HepG2 (cell line): ENCODE data around the gene C16orf54. TPM values are rescaled to one million over a fixed set of nuclear protein-coding genes. Genes with fewer than 3 reads are reported as not detected.
A peak's percentile ranks its signal among the peaks of the same experiment; 100 is the strongest.

Experiments
- AKAP8 ChIP-seq: sonication (generic); formaldehyde crosslinking; IDR thresholded peaks from 2 replicates; pipeline ENCODE4 v1.5.1; 2020; ENCODE audit warnings: mild to moderate bottlenecking, missing genetic modification reagents
- ARHGAP35 ChIP-seq: sonication (generic); formaldehyde crosslinking; IDR thresholded peaks from 2 replicates; pipeline ENCODE4 v1.9.0; 2022; ENCODE audit warnings: mild to moderate bottlenecking, inconsistent platforms, moderate library complexity, missing genetic modification reagents, borderline replicate concordance
- CTCF ChIP-seq: sonication (generic); formaldehyde crosslinking; IDR thresholded peaks from 2 replicates; pipeline ENCODE4 v1.5.0; 2020; ENCODE audit warnings: mild to moderate bottlenecking, missing genetic modification reagents, moderate library complexity
- FOXO1 ChIP-seq: sonication (generic); formaldehyde crosslinking; IDR thresholded peaks from 2 replicates; pipeline ENCODE4 v1.4.0; 2020; ENCODE audit warnings: missing genetic modification reagents
- GATAD2A ChIP-seq: IDR thresholded peaks from 2 replicates; pipeline ENCODE4 v1.6.1; 2016
- HOMEZ ChIP-seq: IDR thresholded peaks from 2 replicates; pipeline ENCODE4 v1.6.1; 2016; ENCODE audit warnings: low read depth
- HOXD1 ChIP-seq: sonication (generic); formaldehyde crosslinking; IDR thresholded peaks from 2 replicates; pipeline ENCODE4 v1.5.0; 2020; ENCODE audit warnings: missing genetic modification reagents
- ISL2 ChIP-seq: sonication (generic); formaldehyde crosslinking; IDR thresholded peaks from 2 replicates; pipeline ENCODE4 v1.5.0; 2020; ENCODE audit warnings: missing genetic modification reagents
- MNT ChIP-seq: fragments of 450-650 bp; IDR thresholded peaks from 2 replicates; pipeline ENCODE4 v1.6.1; 2016
- NFE2L1 ChIP-seq: sonication (generic); formaldehyde crosslinking; IDR thresholded peaks from 2 replicates; pipeline ENCODE4 v1.4.0; 2020; ENCODE audit warnings: missing genetic modification reagents, mild to moderate bottlenecking, borderline replicate concordance
- POGZ ChIP-seq: sonication (generic); formaldehyde crosslinking; IDR thresholded peaks from 2 replicates; pipeline ENCODE4 v1.4.0; 2020; ENCODE audit warnings: mild to moderate bottlenecking, missing genetic modification reagents
- POLR2AphosphoS5 ChIP-seq: IDR thresholded peaks from 2 replicates; pipeline ENCODE4 v1.6.1; 2012; ENCODE audit warnings: low read depth, low read length
- PPARG ChIP-seq: conservative IDR thresholded peaks from 2 replicates; pipeline ENCODE4 v1.6.1; 2016; ENCODE audit warnings: missing biosample characterization, missing genetic modification reagents
- REL ChIP-seq: sonication (generic); formaldehyde crosslinking; conservative IDR thresholded peaks from 2 replicates; pipeline ENCODE4 v1.8.0; 2022; ENCODE audit warnings: mild to moderate bottlenecking, missing genetic modification reagents, moderate library complexity
- STAG1 ChIP-seq: sonication (generic); formaldehyde crosslinking; IDR thresholded peaks from 2 replicates; pipeline ENCODE4 v1.4.0; 2020; ENCODE audit warnings: missing genetic modification reagents
- TEAD3 ChIP-seq: optimal IDR thresholded peaks from 2 replicates; pipeline ENCODE3; 2016; ENCODE audit warnings: borderline replicate concordance
- ZBTB7A ChIP-seq: sonication (generic); formaldehyde crosslinking; IDR thresholded peaks from 2 replicates; pipeline ENCODE4 v1.8.0; 2022; ENCODE audit warnings: mild to moderate bottlenecking, missing genetic modification reagents
- ZIK1 ChIP-seq: sonication (generic); formaldehyde crosslinking; IDR thresholded peaks from 2 replicates; pipeline ENCODE4 v1.5.0; 2020; ENCODE audit warnings: mild to moderate bottlenecking, low read depth, missing genetic modification reagents, borderline replicate concordance
- ZNF24 ChIP-seq: fragments of 450-650 bp; IDR thresholded peaks from 2 replicates; pipeline ENCODE4 v1.6.1; 2017; ENCODE audit warnings: antibody characterized with exemption, mild to moderate bottlenecking
- ZNF616 ChIP-seq: sonication (generic); formaldehyde crosslinking; IDR thresholded peaks from 2 replicates; pipeline ENCODE4 v1.5.0; 2020; ENCODE audit warnings: low read depth, mild to moderate bottlenecking, missing genetic modification reagents
- ZNF652 ChIP-seq: IDR thresholded peaks from 2 replicates; pipeline ENCODE4 v1.6.1; 2016; ENCODE audit warnings: low read depth, borderline replicate concordance
- ZNF740 ChIP-seq: sonication (generic); formaldehyde crosslinking; IDR thresholded peaks from 2 replicates; pipeline ENCODE4 v1.4.0; 2020; ENCODE audit warnings: missing genetic modification reagents
- ZNF768 ChIP-seq: sonication (generic); formaldehyde crosslinking; IDR thresholded peaks from 2 replicates; pipeline ENCODE4 v1.4.0; 2020; ENCODE audit warnings: missing genetic modification reagents
- polyA plus RNA-seq, 8 experiments: library from polyadenylated mRNA; depleted of rRNA in 3 of 8; stranded (reverse) in 7 of 8; unstranded in 1 of 8; fragments of >200 nt; fragmentation: Illumina TruSeq in 4 of 8; extraction: Trizol in 4 of 8; gene quantifications; 2 replicates each; pipeline versions ENCODE4 v1.2.1 to v1.2.3, GENCODE V29; 2011 to 2016; ENCODE audit warnings: low read depth in 4 of 8, missing spikeins in 1 of 8, mixed read lengths in 1 of 8; ENCODE audit not compliant: insufficient read depth in 1 of 8
- total RNA-seq, 5 experiments: library from RNA; depleted of rRNA; stranded (reverse); fragments of >200 nt; fragmentation: Illumina TruSeq; extraction: Trizol; gene quantifications; 2 replicates each; pipeline ENCODE4 v1.2.3, GENCODE V29; 2016; ENCODE audit warnings: low read depth in 1 of 5
- TF ChIP-seq, protein P1 (sequence below): IDR thresholded peaks from 2 replicates; pipeline ENCODE4 v1.6.1; 2016; ENCODE audit warnings: missing genetic modification reagents, missing compliant biosample characterization
- TF ChIP-seq, protein P2 (sequence below): sonication (generic); formaldehyde crosslinking; IDR thresholded peaks from 2 replicates; pipeline ENCODE4 v1.5.0; 2020; ENCODE audit warnings: mild to moderate bottlenecking, missing genetic modification reagents

Gene C16orf54
- total and polyA plus RNA-seq, 2 of the 13 experiments (the other 11 are each of a cell fraction or from before 2014, with no cell fraction given) = not detected

DNA sequence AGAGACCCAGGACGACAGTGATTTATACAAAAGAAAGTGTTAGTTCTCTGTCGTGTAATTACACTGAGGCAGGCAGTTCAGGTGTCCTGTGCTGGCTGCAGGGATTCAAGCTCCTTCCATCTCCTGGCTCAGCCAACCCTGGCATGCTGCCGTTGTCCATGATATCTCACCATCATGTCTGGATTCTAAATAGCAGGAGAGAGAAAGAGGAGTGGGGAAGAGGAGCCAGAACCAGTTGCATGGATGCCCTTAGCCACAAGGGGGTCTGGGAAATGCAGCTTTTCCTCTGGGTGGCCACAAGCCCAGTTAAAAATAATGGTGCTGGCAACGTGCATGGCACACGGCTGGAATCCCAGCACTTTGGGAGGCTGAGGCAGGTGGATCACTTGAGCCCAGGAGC lies 9.7 kb downstream of the C16orf54 start (continued):
- TF ChIP-seq AKAP8 (CRISPR knock-in tag) = no peak
- TF ChIP-seq ZNF616 = no peak
- TF ChIP-seq HOXD1 (CRISPR knock-in tag) = no peak
- no peak for TF ChIP-seq ZNF652 (CRISPR knock-in tag)
- no peak for TF ChIP-seq POGZ (CRISPR knock-in tag)
- TF ChIP-seq FOXO1 (CRISPR knock-in tag) = no peak
- TF ChIP-seq, protein P1, sequence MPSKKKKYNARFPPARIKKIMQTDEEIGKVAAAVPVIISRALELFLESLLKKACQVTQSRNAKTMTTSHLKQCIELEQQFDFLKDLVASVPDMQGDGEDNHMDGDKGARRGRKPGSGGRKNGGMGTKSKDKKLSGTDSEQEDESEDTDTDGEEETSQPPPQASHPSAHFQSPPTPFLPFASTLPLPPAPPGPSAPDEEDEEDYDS (CRISPR knock-in tag) = no peak
- 0 out of 2 replicates have a peak, but pooled peaks have one; percentile 22 for TF ChIP-seq GATAD2A (CRISPR knock-in tag)
- no peak for TF ChIP-seq PPARG
- no peak for TF ChIP-seq ZNF24
- TF ChIP-seq NFE2L1 (CRISPR knock-in tag) = no peak
- TF ChIP-seq MNT = no peak
- TF ChIP-seq TEAD3 (CRISPR knock-in tag) = peak; percentile 11
- TF ChIP-seq, protein P2, sequence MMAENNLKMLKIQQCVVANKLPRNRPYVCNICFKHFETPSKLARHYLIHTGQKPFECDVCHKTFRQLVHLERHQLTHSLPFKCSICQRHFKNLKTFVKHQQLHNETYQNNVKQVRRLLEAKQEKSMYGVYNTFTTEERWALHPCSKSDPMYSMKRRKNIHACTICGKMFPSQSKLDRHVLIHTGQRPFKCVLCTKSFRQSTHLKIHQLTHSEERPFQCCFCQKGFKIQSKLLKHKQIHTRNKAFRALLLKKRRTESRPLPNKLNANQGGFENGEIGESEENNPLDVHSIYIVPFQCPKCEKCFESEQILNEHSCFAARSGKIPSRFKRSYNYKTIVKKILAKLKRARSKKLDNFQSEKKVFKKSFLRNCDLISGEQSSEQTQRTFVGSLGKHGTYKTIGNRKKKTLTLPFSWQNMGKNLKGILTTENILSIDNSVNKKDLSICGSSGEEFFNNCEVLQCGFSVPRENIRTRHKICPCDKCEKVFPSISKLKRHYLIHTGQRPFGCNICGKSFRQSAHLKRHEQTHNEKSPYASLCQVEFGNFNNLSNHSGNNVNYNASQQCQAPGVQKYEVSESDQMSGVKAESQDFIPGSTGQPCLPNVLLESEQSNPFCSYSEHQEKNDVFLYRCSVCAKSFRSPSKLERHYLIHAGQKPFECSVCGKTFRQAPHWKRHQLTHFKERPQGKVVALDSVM (CRISPR knock-in tag) = peak; percentile 31; the same call in 1 of the 2 replicates
- no peak for TF ChIP-seq ZNF740 (CRISPR knock-in tag)
- peak; percentile 56 for TF ChIP-seq CTCF (CRISPR knock-in tag)
- no peak for TF ChIP-seq ZIK1 (CRISPR knock-in tag)
- no peak for TF ChIP-seq ZNF768 (CRISPR knock-in tag)
- no peak for TF ChIP-seq REL
- no peak for TF ChIP-seq ARHGAP35
- no peak for TF ChIP-seq POLR2AphosphoS5
- peak; percentile 72 for TF ChIP-seq STAG1 (CRISPR knock-in tag)
- TF ChIP-seq HOMEZ (CRISPR knock-in tag) = peak; percentile 51; the same call in 1 of the 2 replicates
- TF ChIP-seq ISL2 (CRISPR knock-in tag) = no peak
- no peak for TF ChIP-seq ZBTB7A
